Heart right ventricle (tissue), 16 donors: Measurements from ENCODE around the gene SIAH2. TPM values are rescaled to one million over a fixed set of nuclear protein-coding genes. Genes with fewer than 3 reads are reported as not detected.
A peak's percentile ranks its signal among the peaks of the same experiment; 100 is the strongest.

Experiments used
- ATAC-seq, 8 donors: fragments of 200-7000 bp; cut with Tn5 transposase; one replicate each; pipeline ENCODE4 v1.9.1; 2020; ENCODE audit warnings: mild to moderate bottlenecking in 8 of 8, moderate library complexity in 8 of 8, moderate number of reproducible peaks in 1 of 8
- DNase-seq, 2 donors: peaks; one replicate each; pipeline ENCODE4 v3.0.0-alpha.2; 2020
- H3K27ac ChIP-seq, 10 donors: fragments of 200-600 bp; sonication (generic) in 2 of 10; one replicate each; pipeline versions ENCODE4 v1.5.0 to v1.8.0; 2020 to 2022; ENCODE audit warnings: mild to moderate bottlenecking in 3 of 10
- H3K27me3 ChIP-seq, 7 donors: fragments of 200-600 bp; one replicate each; pipeline ENCODE4 v1.8.0; 2021 to 2022; ENCODE audit warnings: mild to moderate bottlenecking in 2 of 7
- H3K36me3 ChIP-seq, 9 donors: fragments of 200-600 bp; sonication (generic) in 1 of 9; one replicate each; pipeline versions ENCODE4 v1.5.0 to v1.8.0; 2020 to 2022; ENCODE audit warnings: mild to moderate bottlenecking in 2 of 9
- H3K4me1 ChIP-seq, 9 donors: fragments of 200-600 bp; sonication (generic) in 1 of 9; one replicate each; pipeline versions ENCODE4 v1.5.0 to v1.8.0; 2020 to 2022; ENCODE audit warnings: mild to moderate bottlenecking in 4 of 9
- H3K4me3 ChIP-seq, 10 donors: fragments of 200-600 bp; sonication (generic) in 2 of 10; one replicate each; pipeline versions ENCODE4 v1.5.0 to v1.8.0; 2020 to 2022; ENCODE audit warnings: mild to moderate bottlenecking in 7 of 10, moderate library complexity in 2 of 10
- H3K9me3 ChIP-seq, 11 donors: fragments of 200-600 bp in 10 of 11; sonication (generic) in 2 of 11; one replicate each; pipeline versions ENCODE4 v1.5.0 to v1.8.0; 2013 to 2022; ENCODE audit warnings: mild to moderate bottlenecking in 2 of 11, control low read depth in 1 of 11, moderate library complexity in 1 of 11
- CTCF ChIP-seq, 9 donors: fragments of 200-600 bp; sonication (generic) in 2 of 9; IDR thresholded peaks; one replicate each; pipeline versions ENCODE4 v1.5.0 to v1.8.0; 2021 to 2022; ENCODE audit warnings: antibody characterized with exemption in 9 of 9, mild to moderate bottlenecking in 5 of 9, moderate library complexity in 1 of 9
- WGBS, 2 donors: extraction: QIAGEN DNeasy Blood & Tissue Kit; methylation state at CpG; one replicate each; pipeline ENCODE4 v1.1.7; 2013; ENCODE audit warnings: inconsistent platforms in 1 of 2; 5-methylcytosine and 5-hydroxymethylcytosine counted together
- intact Hi-C, 10 donors: fragments of 100-400 bp; cut with DNase I; formaldehyde crosslinking; loops; one replicate each; pipeline versions ENCODE4 v1.11.1 to v1.14.2; 2022
- polyA plus RNA-seq, 2 donors: library from polyadenylated mRNA; stranded (reverse); fragments of 200-250 nt; gene quantifications; one replicate each; pipeline ENCODE4 v1.2.3, GENCODE V29; 2013
- total RNA-seq, 10 donors: library from RNA; stranded (reverse); fragmentation: NEBNext Ultra II Directional in 3 of 10; extraction: Animal tissue kit (Norgen Biotek cat#: 25700) in 3 of 10; gene quantifications; one replicate each; pipeline versions ENCODE4 v1.2.1 to v1.2.4, GENCODE V29; 2021 to 2023
- donor health status: Arrhythmogenic right ventricular cardiomyopathy.
- donor health status: ischemic (EF 13 %, LVEDD 7.1; RV severe dilation, severe dysfunction).
- donor health status: healthy with polysubstance abuse.
- donor health status: DM: no; HTN: yes; CAD: no.
- donor health status: DM: no; HTN: no; CAD: no.
- donor health status: ischemic (EF 25% LVEDD 6.9; RV normal size, moderate dysfunction).
- donor health status: ischemic (EF 25% LVEDD 5.7; RV mildly dilated, moderate dysfunction).
- donor health status: healthy.
- donor health status: DM: yes; HTN: yes; CAD: no.
- donor health status: Ischemic cardiomyopathy.
- donor health status: ischemic (EF 35%, LVEDD 5.7; RV mildly dilated, moderate dysfunction).
- donor health status: nonischemic (EF 11% LVEDD 7.7; RV severe dilation, severe dysfunction).
- donor health status: DM: yes; HTN: yes; CAD: no.
- donor health status: PGD.
- donor health status: ischemic (EF 29% LVEDD 5.4; RV normal size, mild dysfunction).
- donor health status: nonischemic (EF 23%, LVEDD 6.1; RV moderate dilation, normal function).

The SIAH2 gene
- total and polyA plus RNA-seq, 12 donors: 6.1 to 30.7 (median 20.2) TPM

- Histone ChIP-seq H3K27ac (no peak overlapping the region), H3K27me3 (peaks cover 0 to 14% (median 0%) of the 10 kb centered on the region in 7 donors), H3K4me1 (peaks cover 0 to 7% (median 0%) of the 10 kb centered on the region in 9 donors), H3K4me3 (no peak overlapping the region), H3K9me3 (peaks cover 0 to 4% (median 0%) of the 10 kb centered on the region in 11 donors), H3K36me3 (no peaks in the 10 kb centered on the region)
- ATAC-seq (peak in 7 of 8 donors; percentile 81 to 91 (median 84)), DNase-seq (peak; percentile 77 to 83)
- intact Hi-C loops: loop anchor here in 8 of 10 donors (1.0 to 10.0 kb wide), 12 partner anchors 63 to 359 kb away; no protein-coding TSS in a partner anchor
- WGBS, 2 donors: 3 to 6% methylated on average over 10 of the region's 10 CpGs
- peak; percentile 84 to 96 (median 91) for TF ChIP-seq CTCF (IDR thresholded peaks at IDR 0.05)
Observed at GRCh38 chr3:150787741-150788370, 24.9 kb upstream of the SIAH2 start.

- peaks cover 0 to 4% (median 0%) of the 10 kb centered on the region in 11 donors for H3K9me3 ChIP-seq
- DNase-seq: no peak
- no peaks in the 10 kb centered on the region for H3K36me3 ChIP-seq
- intact Hi-C loops: loop anchor here in 7 of 10 donors (2.0 to 10.0 kb wide), 10 partner anchors 62 to 361 kb away; no protein-coding TSS in a partner anchor
- H3K4me1 ChIP-seq: peaks cover 0 to 7% (median 0%) of the 10 kb centered on the region in 9 donors
- no peak overlapping the region for H3K27ac ChIP-seq
- no peak overlapping the region for H3K4me3 ChIP-seq
- no peak for ATAC-seq
- TF ChIP-seq CTCF (IDR thresholded peaks at IDR 0.05): no peak
- peaks cover 0 to 14% (median 0%) of the 10 kb centered on the region in 7 donors for H3K27me3 ChIP-seq
Observed at GRCh38 chr3:150786791-150787190, 23.8 kb upstream of the SIAH2 start.

- intact Hi-C loops: loop anchor here in 7 of 10 donors (5.0 to 10.0 kb wide), 8 partner anchors 60 to 363 kb away; no protein-coding TSS in a partner anchor
- Histone ChIP-seq H3K27ac (no peak overlapping the region), H3K4me1 (peaks cover 0 to 7% (median 0%) of the 10 kb centered on the region in 9 donors), H3K27me3 (peaks cover 0 to 14% (median 0%) of the 10 kb centered on the region in 7 donors), H3K4me3 (no peak overlapping the region), H3K9me3 (no peaks in the 10 kb centered on the region), H3K36me3 (no peaks in the 10 kb centered on the region)
- no peak for ATAC-seq
- TF ChIP-seq CTCF (IDR thresholded peaks at IDR 0.05): no peak
- no peak for DNase-seq
Observed at GRCh38 chr3:150784747-150785125, 21.8 kb upstream of the SIAH2 start.

- Histone ChIP-seq H3K36me3 (no peaks in the 10 kb centered on the region), H3K9me3 (no peaks in the 10 kb centered on the region), H3K27ac (no peak overlapping the region), H3K4me3 (no peak overlapping the region), H3K27me3 (peaks cover 0 to 14% (median 0%) of the 10 kb centered on the region in 7 donors), H3K4me1 (peaks cover 0 to 7% (median 0%) of the 10 kb centered on the region in 9 donors)
- intact Hi-C loops: loop anchor here in 4 of 10 donors (10.0 kb wide), 3 partner anchors 59 to 361 kb away; no protein-coding TSS in a partner anchor
- DNase-seq (no peak), ATAC-seq (no peak)
- WGBS, 2 donors: 89 to 92% methylated on average over 5 of the region's 5 CpGs
- no peak for TF ChIP-seq CTCF (IDR thresholded peaks at IDR 0.05)
Observed at GRCh38 chr3:150783920-150784746, 21.2 kb upstream of the SIAH2 start.
